HG03045 (cell line): ENCODE measurements around the gene VPS37D.
A peak's percentile ranks its signal among the peaks of the same experiment; 100 is the strongest.
"Not testable (repeated sequence)": the region's sequence is repeated elsewhere in the genome, so short reads cannot be mapped to it uniquely, and the experiment has no call there.

Source experiments
- ATAC-seq: cut with Tn5 transposase; IDR thresholded peaks from one replicate; pipeline ENCODE4 v1.9.1; 2021; ENCODE audit warnings: mild to moderate bottlenecking, moderate library complexity; ENCODE audit not compliant: unreplicated experiment

Gene VPS37D

DNA sequence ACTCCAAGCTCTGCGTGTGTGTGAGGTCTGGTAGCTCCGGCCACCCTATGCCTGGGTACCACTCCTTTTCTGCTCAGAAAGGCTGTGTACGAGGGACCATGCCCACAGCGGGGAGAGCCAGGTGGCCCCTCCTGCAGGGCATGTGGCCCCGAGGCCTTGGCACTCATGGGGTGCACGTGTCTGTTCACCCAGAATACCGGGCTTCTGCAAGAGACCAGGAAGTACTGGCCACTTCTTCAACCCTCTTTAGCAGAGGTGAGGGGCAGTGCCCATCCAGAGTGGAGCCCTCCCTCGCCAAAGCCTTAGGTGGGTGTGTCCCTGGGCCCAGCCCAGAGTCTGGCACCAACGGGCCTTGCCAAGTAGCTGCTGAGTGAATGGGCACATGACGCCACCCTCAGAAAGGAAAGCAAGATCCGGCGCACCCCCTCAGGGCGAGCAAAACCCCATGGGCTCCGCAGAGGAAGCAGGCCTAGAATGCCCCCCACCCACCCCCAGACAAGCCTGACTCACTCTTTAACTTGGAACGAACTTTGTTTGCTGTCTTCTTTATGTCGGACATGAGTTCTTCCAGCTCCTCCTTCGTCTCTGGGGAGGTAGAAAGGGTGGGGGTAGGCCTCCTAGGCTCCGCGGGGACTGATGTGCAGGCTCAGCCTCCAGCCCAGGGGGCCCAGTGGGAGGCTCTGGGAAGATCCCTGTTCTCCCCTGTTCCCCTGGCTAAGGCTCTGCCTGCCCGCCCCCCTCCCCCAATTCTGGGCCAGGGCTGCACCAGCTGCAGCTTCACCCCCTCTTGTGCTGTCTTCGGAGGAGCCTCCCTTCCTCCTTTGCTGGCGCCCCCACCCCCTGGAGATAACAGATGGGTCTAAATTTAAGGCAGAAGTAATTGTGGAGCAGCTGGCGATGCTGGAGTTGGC, 37.3 kb downstream of the VPS37D start:
- no peak for ATAC-seq

DNA sequence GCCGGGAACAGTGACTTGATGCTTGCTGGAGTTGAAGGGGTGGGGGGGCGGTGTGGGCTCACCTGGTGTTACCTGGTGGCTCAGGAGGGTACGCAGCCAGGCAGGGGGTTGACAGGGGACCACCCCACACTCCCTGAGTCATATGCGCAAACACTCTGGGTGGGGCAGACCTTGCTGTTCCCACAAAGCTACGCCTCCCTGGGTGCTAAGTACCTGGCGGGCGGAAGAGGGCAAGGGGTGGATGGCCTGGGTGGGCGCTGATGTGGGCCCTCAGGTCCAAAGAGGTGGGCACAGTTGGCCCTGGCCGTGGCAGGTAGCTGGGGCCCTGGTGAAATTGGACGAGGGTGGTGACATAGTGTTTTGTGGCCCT, 37.9 kb downstream of the VPS37D start:
- ATAC-seq, result no peak

DNA sequence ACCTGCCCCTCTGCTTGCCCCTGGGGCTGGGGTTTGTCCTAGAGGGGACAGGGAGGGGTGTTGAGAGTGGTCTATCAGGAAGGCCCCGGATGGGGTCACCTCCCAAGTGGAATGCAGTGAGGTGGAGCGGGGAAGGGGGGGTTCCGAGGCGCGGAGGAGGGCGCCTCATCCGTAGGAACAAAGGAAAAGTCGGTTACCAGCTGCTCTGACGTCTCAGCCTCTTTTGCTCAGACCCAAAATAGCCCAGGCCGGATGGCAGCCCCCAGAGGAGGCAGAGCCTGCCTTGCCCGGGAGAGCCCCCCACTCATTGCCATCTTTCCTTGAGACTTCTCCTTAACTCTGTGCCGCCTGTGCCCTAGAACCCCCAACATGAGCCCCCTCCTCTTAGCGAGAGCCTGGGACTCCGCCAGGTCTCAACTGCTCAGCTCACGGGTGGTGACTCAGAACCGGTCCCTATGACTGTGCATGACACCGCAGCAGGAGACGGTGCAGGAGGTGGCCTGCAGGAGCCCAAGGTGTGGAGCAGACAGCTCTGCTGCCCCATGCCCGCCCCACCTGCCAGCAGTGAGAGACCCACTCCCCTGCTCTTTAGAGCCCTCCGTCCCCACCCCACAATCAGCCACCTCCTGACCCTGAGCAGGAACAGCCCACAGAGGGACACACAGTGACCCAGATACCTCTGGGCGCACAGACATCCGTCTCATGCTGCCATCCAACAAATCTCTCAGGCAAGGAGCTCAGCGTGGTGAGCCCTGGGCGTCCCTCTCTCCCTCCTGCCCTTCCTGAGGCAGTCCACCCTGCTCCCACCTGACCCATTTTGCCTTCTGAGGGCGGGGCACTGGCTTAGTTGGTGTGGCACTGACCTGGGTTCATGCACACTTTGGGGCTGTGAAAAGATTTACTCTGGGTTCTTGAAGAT, 38.8 kb downstream of the VPS37D start:
- no peak for ATAC-seq

DNA sequence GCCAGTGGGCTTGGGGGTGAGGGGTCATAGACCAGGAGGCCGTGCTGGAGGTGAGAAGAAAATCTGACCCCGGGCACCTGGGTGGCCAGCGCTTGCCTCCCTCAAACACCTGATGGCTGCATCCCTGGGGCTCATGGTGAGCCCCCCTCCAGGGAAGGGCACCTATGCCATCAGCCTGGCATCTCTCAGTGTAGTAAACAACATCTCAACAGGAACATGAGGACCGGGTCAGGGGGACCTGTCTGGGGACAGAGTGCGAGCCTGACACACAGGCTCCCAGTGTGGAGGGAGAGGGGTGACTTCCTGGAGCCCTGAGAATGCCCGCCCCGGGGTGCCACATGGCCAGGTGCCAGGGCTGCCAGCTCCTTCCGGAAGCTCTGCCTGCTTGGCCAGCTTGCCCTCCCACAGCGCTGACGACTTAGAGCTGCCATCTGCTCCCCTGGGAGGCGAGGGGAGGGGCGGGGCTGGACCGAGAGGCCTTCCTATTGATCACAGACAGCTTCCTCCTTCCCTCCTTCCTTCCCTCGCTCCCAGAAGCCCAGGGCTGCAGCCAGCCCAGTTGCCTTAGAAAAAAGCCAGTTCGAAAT, 39.5 kb downstream of the VPS37D start:
- no peak for ATAC-seq

DNA sequence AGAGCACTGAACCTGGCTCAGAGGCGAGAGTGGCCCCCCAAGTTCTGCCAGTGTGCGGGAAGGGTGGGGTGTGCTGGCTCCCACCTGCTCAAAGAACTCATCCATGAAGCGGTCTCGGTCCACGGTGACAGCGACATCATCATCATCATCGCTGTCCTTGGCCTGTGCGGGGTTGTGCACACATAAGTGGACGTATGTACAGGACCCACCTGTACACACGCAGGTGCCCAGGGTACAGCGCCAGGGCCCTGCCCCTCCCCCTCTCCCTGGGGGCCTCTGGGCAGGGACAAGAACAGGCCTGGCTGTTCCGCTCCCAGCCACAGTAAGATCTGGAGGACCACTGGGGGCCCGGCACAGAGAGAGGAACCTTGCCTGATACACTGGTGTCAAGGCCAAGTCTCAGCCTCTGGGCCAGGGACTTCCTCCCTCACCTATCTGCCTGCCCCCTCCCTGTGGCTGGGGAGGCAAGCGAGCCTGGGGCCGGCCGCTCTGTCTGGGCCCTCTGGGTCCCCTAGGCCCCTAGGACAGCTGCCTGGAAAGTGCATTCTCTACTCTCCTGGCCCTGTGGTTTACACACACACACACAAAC, 41.4 kb downstream of the VPS37D start:
- no peak for ATAC-seq

DNA sequence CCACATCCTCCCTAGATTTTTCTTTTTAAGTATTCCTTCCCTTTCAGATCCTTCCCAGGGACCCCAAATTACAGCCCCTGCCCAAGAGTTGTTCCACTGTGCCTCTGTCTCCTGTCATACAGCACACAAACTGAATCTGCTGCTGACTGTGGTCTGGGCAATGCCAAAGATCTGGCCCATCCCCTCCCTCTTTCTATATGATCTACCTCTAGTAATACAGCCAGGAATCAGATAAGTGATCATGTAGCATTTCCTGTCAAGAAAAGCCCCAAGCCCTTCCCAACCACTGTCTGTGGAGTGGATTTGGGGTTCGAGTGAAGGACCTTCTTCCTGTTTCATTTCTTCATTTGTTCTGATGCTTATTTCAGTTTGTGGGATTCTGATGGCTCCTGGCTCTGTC, 45.1 kb downstream of the VPS37D start:
- ATAC-seq, result no peak

DNA sequence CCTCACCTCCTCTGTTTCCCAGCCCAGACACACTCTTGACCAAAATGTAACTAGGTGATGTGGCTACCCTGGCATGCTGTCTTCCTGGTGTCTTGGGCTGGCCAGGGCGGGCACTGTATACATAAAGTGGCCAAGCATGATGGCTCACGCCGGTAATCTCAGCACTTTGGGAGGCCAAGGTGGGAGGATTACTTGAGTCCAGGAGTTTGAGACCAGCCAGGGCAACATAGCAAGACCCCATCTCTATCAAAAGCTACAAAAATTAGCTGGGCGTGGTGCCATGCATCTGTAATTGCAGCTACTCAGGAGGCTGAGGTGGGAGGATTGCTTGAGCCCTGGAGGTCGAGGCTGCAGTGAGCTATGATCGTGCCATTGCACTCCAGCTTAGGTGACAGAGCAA, 45.7 kb downstream of the VPS37D start:
- ATAC-seq, result not testable (repeated sequence)

DNA sequence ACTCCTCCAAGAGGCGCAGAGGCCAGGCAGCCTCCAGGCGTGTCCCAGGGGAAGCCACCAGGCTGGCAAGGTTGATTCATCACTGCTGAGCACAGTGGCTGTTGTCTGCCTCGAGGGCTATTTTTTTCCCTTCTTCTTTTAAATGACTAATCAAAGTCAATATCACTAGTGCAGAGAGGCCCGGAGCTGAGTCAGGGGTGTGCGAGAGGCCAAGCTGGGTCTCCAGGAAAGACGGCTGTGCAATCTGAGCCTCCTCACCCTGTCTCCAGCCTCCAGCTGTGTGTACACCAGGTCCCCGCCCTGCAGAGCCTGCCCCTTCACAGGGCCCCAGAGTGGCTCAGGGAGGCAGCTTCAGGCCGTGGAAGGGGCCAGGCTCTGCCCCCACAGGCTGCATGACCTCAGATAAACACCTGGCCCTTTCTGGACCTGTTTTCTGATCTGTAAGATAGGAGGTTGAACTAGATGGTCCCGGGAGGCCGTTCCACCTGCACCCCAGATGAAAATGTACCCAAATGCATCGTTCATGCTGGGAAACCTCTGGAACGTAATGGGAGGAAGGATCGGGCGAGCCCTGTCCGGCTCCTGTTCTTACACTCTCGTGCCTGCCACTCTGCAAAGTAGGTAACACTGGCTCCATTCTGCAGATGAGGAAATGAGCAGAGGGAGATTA, 48.2 kb downstream of the VPS37D start:
- no peak for ATAC-seq

DNA sequence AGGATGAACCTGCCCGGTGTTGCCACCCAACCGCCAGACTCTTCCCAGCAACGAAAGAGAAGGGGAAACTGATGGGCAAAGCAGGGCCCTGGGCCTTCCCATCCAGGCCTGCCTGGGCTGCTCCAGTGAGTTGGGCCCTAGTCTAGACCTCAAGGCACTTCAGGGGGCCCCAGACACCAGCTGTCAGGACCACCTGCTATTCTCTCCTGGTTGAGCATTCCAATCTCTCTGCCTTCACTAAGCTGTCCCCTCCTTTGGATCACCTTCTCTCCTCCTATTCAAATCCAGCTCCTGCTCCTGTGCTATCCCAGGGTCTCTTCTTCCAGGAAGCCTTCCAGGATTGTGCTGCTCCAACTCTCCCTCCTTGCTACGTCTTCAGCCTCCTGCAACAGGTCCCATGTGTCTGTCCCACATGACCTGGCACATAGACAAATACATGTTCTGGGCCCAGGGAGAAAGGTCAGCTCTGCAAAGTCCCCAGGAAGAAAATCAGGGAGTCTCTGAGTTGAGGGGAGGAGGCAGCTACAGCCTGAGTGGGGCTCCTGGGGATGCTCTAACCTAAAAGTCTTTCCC, 48.8 kb downstream of the VPS37D start:
- ATAC-seq, result no peak

DNA sequence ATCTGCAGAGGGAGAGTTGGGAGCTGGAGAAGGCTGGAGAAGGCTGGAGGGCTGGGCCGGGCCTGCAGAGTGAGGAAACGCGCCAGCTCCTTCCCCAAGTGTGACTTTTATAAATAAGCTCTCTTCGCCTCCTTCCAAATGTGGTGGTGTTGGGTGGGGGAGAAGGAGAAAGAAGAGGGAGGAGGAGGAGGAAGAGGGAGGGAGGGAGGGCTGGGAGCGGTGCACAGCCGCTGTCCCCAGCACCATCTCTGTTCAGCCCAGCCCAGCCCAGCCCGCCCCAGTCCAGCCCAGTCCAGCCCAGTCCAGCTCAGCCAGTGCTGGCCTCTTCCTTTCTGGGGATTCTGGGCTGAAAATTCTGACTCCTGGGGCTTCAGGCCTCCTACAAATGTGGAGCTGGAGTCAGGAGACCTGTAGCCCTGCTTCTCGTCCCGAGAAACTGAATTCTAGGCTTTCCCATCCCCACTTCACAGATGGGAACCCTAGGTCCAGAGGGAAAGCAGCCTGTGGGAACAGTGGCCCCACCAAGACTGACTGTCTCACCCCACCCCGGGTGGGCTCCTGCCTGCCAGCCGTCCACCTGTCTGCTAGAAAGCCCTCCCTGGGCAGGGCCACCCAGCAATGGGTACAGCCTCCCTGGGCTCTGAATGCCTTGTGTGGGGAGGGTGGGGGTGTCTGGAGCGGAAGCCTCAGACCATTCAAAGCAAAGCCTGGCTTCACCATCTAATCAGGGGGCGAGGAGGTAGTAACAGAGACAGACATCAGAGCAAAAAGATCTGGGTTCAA, 49.6 kb downstream of the VPS37D start:
- ATAC-seq, result no peak

DNA sequence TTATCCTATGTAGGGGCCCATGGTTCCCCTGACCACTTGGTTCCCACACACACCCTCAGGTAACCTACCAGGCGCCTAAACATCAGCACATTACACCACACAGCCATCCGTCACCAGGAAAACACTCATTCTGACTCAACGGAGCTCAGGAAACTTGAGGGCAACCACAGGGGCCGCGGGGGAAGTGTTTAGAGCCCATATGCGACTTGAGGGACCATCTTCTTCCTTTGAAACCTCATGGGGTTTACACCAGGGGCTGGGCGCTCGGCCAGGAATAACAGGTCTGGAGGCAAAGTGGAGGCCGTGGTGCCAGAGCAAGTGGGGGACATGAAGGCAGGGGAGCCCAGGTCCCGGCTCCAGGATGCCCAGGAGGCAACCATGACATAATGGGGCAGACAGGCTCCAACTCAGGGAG, 50.4 kb downstream of the VPS37D start:
- ATAC-seq, result no peak

DNA sequence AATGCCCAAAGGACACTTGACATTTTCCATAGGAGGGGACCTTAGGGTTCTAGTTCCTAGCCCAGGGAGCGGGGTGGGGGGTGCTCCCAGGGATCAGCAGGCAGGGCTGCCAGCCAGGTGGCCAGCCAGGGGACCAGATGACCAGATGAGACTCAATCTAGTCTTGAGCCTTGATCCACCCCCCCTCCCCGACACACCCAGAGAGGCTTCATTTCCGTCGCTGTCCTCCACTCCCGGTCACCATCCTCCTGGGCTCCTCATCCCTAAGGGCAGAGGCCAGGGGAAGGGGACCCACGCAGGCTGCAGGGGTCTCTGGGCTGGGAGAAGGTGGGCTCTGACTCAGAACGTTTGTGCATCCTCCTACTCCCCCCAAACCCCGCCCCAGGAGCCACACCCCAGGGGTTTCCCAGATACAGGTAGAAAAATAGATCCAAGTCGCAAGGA, 50.8 kb downstream of the VPS37D start:
- no peak for ATAC-seq

DNA sequence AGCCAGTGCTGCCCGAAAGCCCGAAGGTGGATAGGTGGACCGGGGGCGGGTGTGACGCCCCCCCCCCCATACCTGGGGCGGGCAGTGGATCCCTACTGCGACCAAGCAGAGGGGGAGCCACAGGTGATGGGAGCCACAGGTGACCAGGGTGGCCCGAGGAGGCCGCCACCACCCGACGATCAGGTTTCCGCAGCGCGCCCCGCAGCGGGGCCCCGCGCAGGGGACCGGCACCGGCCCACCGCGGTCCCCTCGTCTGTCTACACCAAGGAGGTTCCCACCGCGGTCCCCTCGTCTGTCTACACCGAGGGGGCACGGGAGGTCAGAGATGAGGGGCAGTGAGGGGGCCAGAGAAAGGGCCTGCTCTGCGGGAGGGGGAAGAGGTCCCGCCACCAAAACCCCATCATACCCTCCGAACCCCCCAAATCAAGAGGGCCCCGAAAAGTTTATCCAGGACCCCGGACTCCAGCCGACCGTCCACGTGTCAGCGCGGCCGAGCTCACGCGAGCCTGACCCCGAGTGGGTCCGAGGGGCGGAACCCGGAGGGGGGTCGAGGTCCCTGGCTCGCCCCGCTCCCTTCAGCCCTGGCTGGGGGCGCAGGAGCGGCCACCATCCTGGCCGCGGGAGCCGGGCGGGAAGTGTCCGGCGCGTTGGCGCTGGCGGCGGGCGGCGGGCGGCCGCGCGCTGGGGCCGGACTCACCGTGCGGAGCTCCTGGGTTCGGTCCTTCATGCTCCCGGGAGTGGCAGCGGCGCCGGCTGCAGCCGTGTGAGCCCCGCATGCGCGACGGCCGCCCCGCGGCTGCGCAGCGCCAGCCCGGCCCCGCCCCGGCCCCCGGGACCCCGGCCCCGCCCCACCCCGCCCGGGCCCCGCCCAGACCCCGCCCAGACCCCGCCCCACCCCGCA, 51.5 kb downstream of the VPS37D start, which contains the start of gene STX1A:
STX1A (minus strand) TSS at position 765 of the 901 bp plus-strand sequence; CDS start at position 727, 38 bp downstream.
- peak; percentile 69 for ATAC-seq

DNA sequence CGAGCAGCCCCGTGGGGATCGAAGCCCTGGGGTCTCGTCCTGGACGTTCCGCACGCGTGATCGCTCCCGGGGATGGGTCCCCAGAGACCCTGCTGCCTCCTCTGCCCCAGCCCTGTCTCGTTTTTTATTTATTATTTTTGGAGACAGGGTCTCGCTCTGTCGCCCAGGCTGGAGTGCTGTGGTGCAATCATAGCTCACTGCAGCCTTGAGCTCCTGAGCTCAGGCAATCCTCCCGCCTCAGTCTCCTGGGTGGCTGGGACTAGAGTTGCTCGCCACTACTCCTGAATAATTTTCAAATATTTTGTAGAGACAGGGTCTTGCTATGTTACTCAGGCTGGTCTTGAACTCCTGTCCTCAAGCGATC, 52.2 kb downstream of the VPS37D start:
- no peak for ATAC-seq

DNA sequence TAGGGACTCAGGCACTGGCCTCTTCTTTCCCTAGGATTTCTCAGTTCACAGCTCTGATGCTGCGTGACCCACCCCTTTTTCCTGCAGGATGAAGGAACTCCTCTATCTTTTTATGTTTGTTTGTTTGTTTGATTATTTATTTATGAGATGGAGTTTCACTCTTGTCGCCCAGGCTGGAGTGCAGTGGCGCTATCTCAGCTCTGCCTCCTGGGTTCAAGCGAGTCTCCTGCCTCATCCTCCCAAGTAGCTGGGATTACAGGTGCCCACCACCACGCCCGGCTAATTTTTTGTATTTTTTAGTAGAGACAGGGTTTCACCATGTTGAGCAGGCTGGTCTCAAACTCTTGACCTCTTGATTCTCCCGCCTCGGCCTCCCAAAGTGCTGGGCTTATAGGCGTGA, 52.8 kb downstream of the VPS37D start:
- not testable (repeated sequence) for ATAC-seq

DNA sequence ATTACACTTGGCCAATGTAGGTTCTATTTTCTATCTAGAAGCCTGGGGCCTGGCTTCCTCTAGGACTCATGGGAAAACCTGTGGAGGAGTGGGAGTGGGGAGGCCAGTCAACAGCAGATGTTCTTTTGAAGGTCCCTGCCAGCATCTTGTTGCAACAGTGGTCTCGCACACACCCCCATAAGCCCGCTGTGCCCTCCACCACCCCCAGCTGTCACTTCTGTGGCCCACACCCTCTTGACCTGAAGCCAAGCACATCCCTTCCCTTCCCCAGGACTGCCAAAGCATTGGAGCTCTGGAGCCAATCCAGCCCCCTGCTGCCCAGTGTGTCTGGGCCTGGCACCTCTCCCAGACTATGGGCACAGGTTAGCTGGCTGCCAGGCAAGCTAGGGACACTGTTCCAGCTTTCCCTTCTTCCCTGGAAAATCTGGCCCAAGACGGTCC, 53.8 kb downstream of the VPS37D start:
- no peak for ATAC-seq
